HCT116 (cell line): ENCODE data around the gene SLC22A23. TPM values are rescaled to one million over a fixed set of nuclear protein-coding genes. Genes with fewer than 3 reads are reported as not detected.

ENCODE experiments used
- ATAC-seq: fragments of 200-7000 bp; cut with Tn5 transposase; 2 replicates; pipeline ENCODE4 v1.9.1; 2020; ENCODE audit warnings: mild to moderate bottlenecking, moderate library complexity
- BruUV-seq: library from RNA; stranded (reverse); fragments of 400-500 nt; replicated peaks from 2 replicates; lab custom pipeline; 2021; lab: Mats Ljungman, UMichigan
- CTCF ChIA-PET: fragments of 300-600 bp; sonication (Branson Sonifier 250); formaldehyde crosslinking; loops from one replicate; lab custom pipeline; 2021; ENCODE audit warnings: antibody characterized with exemption; lab: Charles Lee
- POLR2A ChIA-PET: fragments of 300-600, 350-600 bp; sonication (Branson Sonifier 250); formaldehyde crosslinking; loops from one replicate; lab custom pipeline; 2021; ENCODE audit warnings: antibody characterized with exemption; lab: Charles Lee
- RAD21 ChIA-PET, 2 experiments: fragments of 300-600 bp; sonication (Branson Sonifier 250); formaldehyde crosslinking; loops; one replicate each; lab custom pipeline; 2023; ENCODE audit warnings: low total read pairs in 2 of 2; ENCODE audit not compliant: uncharacterized antibody in 2 of 2, unreplicated experiment in 2 of 2, low non-redundant PET in 1 of 2; lab: Charles Lee
- DNase-seq: peaks from one replicate; pipeline ENCODE4 v3.0.0-alpha.2; 2010; ENCODE audit warnings: low read depth, low spot score
- H2AFZ ChIP-seq: fragments of 200-600 bp; shearing (Covaris generic), sonication (generic); 2 replicates; pipeline ENCODE4 v1.6.1; 2017; ENCODE audit warnings: low read depth, mixed run types, mixed read lengths, antibody characterized with exemption, low read length; ENCODE audit not compliant: poor library complexity, severe bottlenecking
- H3K27ac ChIP-seq: 2 replicates; pipeline ENCODE4 v1.5.1; 2012; ENCODE audit warnings: low read depth, low read length
- H3K27me3 ChIP-seq: fragments of 200-600 bp; sonication (generic); 2 replicates; pipeline ENCODE4 v1.6.1; 2016; ENCODE audit warnings: mixed run types, low read length, mixed read lengths; ENCODE audit not compliant: insufficient read depth
- H3K36me3 ChIP-seq, 2 experiments: fragments of 200-500 bp in 1 of 2; fragments of 200-600 bp in 1 of 2; sonication (Bioruptor generic) in 1 of 2; sonication (generic) in 1 of 2; 2 replicates each; pipeline versions ENCODE4 v1.5.1 to v1.6.1; 2014 to 2016; ENCODE audit warnings: low read length in 2 of 2, inconsistent platforms in 1 of 2, mixed read lengths in 1 of 2, mixed run types in 1 of 2; ENCODE audit not compliant: insufficient read depth in 2 of 2, control insufficient read depth in 1 of 2
- H3K4me1 ChIP-seq, 2 experiments: fragments of 200-600 bp in 1 of 2; sonication (generic) in 1 of 2; 2 replicates each; pipeline versions ENCODE4 v1.5.1 to v1.6.1; 2012 to 2017; ENCODE audit warnings: low read length in 2 of 2, inconsistent platforms in 1 of 2, mild to moderate bottlenecking in 1 of 2, mixed read lengths in 1 of 2, mixed run types in 1 of 2, moderate library complexity in 1 of 2; ENCODE audit not compliant: insufficient read depth in 2 of 2, control insufficient read depth in 1 of 2
- H3K4me2 ChIP-seq: fragments of 200-600 bp; sonication (generic); 2 replicates; pipeline ENCODE4 v1.6.1; 2017; ENCODE audit warnings: mixed run types, low read length, mixed read lengths
- H3K4me3 ChIP-seq, 2 experiments: fragments of 200-600 bp in 1 of 2; sonication (generic) in 1 of 2; replicated peaks in 1 of 2; 2 replicates each; pipeline ENCODE4 v1.5.1; 2011 to 2016; ENCODE audit warnings: low read length in 2 of 2, control low read depth in 1 of 2, low read depth in 1 of 2, mild to moderate bottlenecking in 1 of 2, mixed read lengths in 1 of 2, mixed run types in 1 of 2
- H3K79me2 ChIP-seq: fragments of 200-600 bp; sonication (generic); 2 replicates; pipeline ENCODE4 v1.6.1; 2017; ENCODE audit warnings: mild to moderate bottlenecking, mixed run types, low read length, moderate library complexity, mixed read lengths; ENCODE audit not compliant: insufficient read depth
- H3K9ac ChIP-seq: fragments of 200-600 bp; sonication (generic); 2 replicates; pipeline ENCODE4 v1.6.1; 2016; ENCODE audit warnings: low read length, mixed read lengths
- H3K9me2 ChIP-seq: fragments of 200-600 bp; sonication (generic), shearing (Covaris generic); 2 replicates; pipeline ENCODE4 v1.6.1; 2017; ENCODE audit warnings: mixed run types, mild to moderate bottlenecking, moderate library complexity; ENCODE audit not compliant: insufficient read depth
- H3K9me3 ChIP-seq, 2 experiments: fragments of 200-500 bp in 1 of 2; fragments of 200-600 bp in 1 of 2; sonication (Bioruptor generic) in 1 of 2; sonication (generic) in 1 of 2; 2 replicates each; pipeline ENCODE4 v1.6.1; 2014 to 2017; ENCODE audit warnings: low read length in 2 of 2, mixed read lengths in 2 of 2, inconsistent platforms in 1 of 2, low read depth in 1 of 2, mild to moderate bottlenecking in 1 of 2, mixed run types in 1 of 2, moderate library complexity in 1 of 2; ENCODE audit not compliant: control insufficient read depth in 1 of 2, insufficient read depth in 1 of 2
- H4K20me1 ChIP-seq: fragments of 200-600 bp; sonication (generic), shearing (Covaris generic); 2 replicates; pipeline ENCODE4 v1.6.1; 2017; ENCODE audit warnings: mixed run types, mild to moderate bottlenecking, moderate library complexity; ENCODE audit not compliant: insufficient read depth
- ATF3 ChIP-seq: IDR thresholded peaks from 2 replicates; pipeline ENCODE4 v1.6.1; 2012
- CBX3 ChIP-seq: IDR thresholded peaks from 2 replicates; pipeline ENCODE4 v1.6.1; 2012; ENCODE audit warnings: low read depth
- CEBPB ChIP-seq: IDR thresholded peaks from 2 replicates; pipeline ENCODE4 v1.6.1; 2012; ENCODE audit warnings: low read depth
- EGR1 ChIP-seq: IDR thresholded peaks from 2 replicates; pipeline ENCODE4 v1.6.1; 2012; ENCODE audit warnings: low read depth
- ELF1 ChIP-seq: IDR thresholded peaks from 2 replicates; pipeline ENCODE4 v1.6.1; 2012; ENCODE audit warnings: low read depth, borderline replicate concordance
- EZH2 ChIP-seq: fragments of 200-600 bp; sonication (generic); IDR thresholded peaks from 2 replicates; pipeline ENCODE4 v1.6.1; 2017; ENCODE audit warnings: antibody characterized with exemption, mixed run types
- EZH2phosphoT487 ChIP-seq: fragments of 200-600 bp; IDR thresholded peaks from 2 replicates; pipeline ENCODE4 v1.6.1; 2018; ENCODE audit warnings: antibody characterized with exemption, borderline replicate concordance
- JUND ChIP-seq: IDR thresholded peaks from 2 replicates; pipeline ENCODE4 v1.6.1; 2012
- MAX ChIP-seq: IDR thresholded peaks from 2 replicates; pipeline ENCODE4 v1.6.1; 2012
- POLR2A ChIP-seq: IDR thresholded peaks from 2 replicates; pipeline ENCODE4 v1.7.0; 2011; ENCODE audit warnings: borderline replicate concordance; ENCODE audit not compliant: insufficient read depth, insufficient read length; ENCODE audit errors: extremely low read depth
- POLR2AphosphoS5 ChIP-seq: IDR thresholded peaks from 2 replicates; pipeline ENCODE4 v1.6.1; 2011; ENCODE audit warnings: mild to moderate bottlenecking, low read depth, low read length, moderate library complexity
- REST ChIP-seq: IDR thresholded peaks from 2 replicates; pipeline ENCODE4 v1.6.1; 2012; ENCODE audit warnings: low read depth
- SIN3A ChIP-seq: IDR thresholded peaks from 2 replicates; pipeline ENCODE4 v1.6.1; 2012; ENCODE audit warnings: low read depth
- SP1 ChIP-seq: IDR thresholded peaks from 2 replicates; pipeline ENCODE4 v1.6.1; 2012; ENCODE audit warnings: low read depth
- SRF ChIP-seq: IDR thresholded peaks from 2 replicates; pipeline ENCODE4 v1.6.1; 2012; ENCODE audit warnings: low read depth
- TCF7L2 ChIP-seq: IDR thresholded peaks from 2 replicates; pipeline ENCODE4 v1.7.0; 2011; ENCODE audit warnings: borderline replicate concordance, inconsistent platforms; ENCODE audit not compliant: insufficient read depth, insufficient read length; ENCODE audit errors: extremely low read depth
- YY1 ChIP-seq: IDR thresholded peaks from 2 replicates; pipeline ENCODE4 v1.6.1; 2011; ENCODE audit warnings: low read length, low read depth, moderate library complexity, mild to moderate bottlenecking; ENCODE audit not compliant: insufficient replicate concordance; ENCODE audit errors: extremely low read depth
- ZBTB33 ChIP-seq: IDR thresholded peaks from 2 replicates; pipeline ENCODE4 v1.6.1; 2011; ENCODE audit warnings: mild to moderate bottlenecking, low read length, moderate library complexity; ENCODE audit not compliant: insufficient replicate concordance; ENCODE audit errors: extremely low read depth
- ZFX ChIP-seq: fragments of 450-650 bp; IDR thresholded peaks from 2 replicates; pipeline ENCODE4 v1.6.1; 2017
- ZNF274 ChIP-seq: fragments of 200-500 bp; sonication (Bioruptor generic); IDR thresholded peaks from 2 replicates; pipeline ENCODE4 v1.6.1; 2014; ENCODE audit warnings: mild to moderate bottlenecking, low read depth, low read length, inconsistent platforms
- intact Hi-C: fragments of 100-400 bp; cut with micrococcal nuclease; formaldehyde crosslinking; loops from 2 replicates; pipeline ENCODE4 v1.10.0; 2022
- total RNA-seq: library from RNA; stranded (reverse); gene quantifications from one replicate; pipeline ENCODE4 v1.2.1, GENCODE V29; 2021; ENCODE audit not compliant: unreplicated experiment

The SLC22A23 gene
- total RNA-seq, 1 experiment from 2014 or later: 11.5 TPM

- Histone ChIP-seq H3K27ac (no peak overlapping the region), H3K36me3 (0 out of 4 replicates have a peak, but pooled peaks cover 0 to 3% of the 10 kb centered on the region in 2 experiments), H2AFZ (no peak overlapping the region), H3K4me2 (no peak overlapping the region), H3K9me3 (no peaks in the 10 kb centered on the region), H3K4me1 (peaks cover 2 to 7% of the 10 kb centered on the region in 2 experiments; a peak in 3 of 4 replicates), H3K4me3 (no peak overlapping the region), H3K9ac (no peak overlapping the region), H4K20me1 (no peaks in the 10 kb centered on the region), H3K79me2 (peaks cover 7% of the 10 kb centered on the region), H3K9me2 (no peaks in the 10 kb centered on the region), H3K27me3 (no peaks in the 10 kb centered on the region)
- RAD21 ChIA-PET: no interaction called here
- BruUV-seq: no TSS peak
- ATAC-seq (no peak), DNase-seq (no peak)
- intact Hi-C loops: no loop called here
- TF ChIP-seq SRF (no peak), YY1 (no peak), ZNF274 (no peak), CEBPB (no peak), ZBTB33 (no peak), POLR2AphosphoS5 (no peak), EGR1 (no peak), POLR2A (no peak), JUND (no peak), CBX3 (no peak), SIN3A (no peak), EZH2 (no peak), ATF3 (no peak), SP1 (no peak), ZFX (no peak), TCF7L2 (no peak), REST (no peak), ELF1 (no peak), EZH2phosphoT487 (no peak), MAX (no peak)
- CTCF ChIA-PET: no interaction called here
- POLR2A ChIA-PET: no interaction called here
These were observed 7.0 kb downstream of the SLC22A23 start for GRCh38 chr6:3449750-3450305.
